B cell (primary cell): Measurements from ENCODE around the gene PRPF31. TPM values are rescaled to one million over a fixed set of nuclear protein-coding genes. Genes with fewer than 3 reads are reported as not detected.

Source experiments
- ATAC-seq: fragments of 200-7000 bp; cut with Tn5 transposase; one replicate; pipeline ENCODE4 v1.10.0; 2021; ENCODE audit warnings: low read depth, mild to moderate bottlenecking, moderate number of reproducible peaks, moderate library complexity
- CTCF ChIA-PET: fragments of 350-600 bp; sonication (Branson Sonifier 250); formaldehyde crosslinking; loops from one replicate; lab custom pipeline; 2021; ENCODE audit warnings: antibody characterized with exemption, inconsistent platforms; lab: Charles Lee
- POLR2A ChIA-PET: fragments of 350-600 bp; sonication (Branson Sonifier 250); formaldehyde crosslinking; loops from one replicate; lab custom pipeline; 2021; ENCODE audit warnings: antibody characterized with exemption; lab: Charles Lee
- DNase-seq: peaks from one replicate; pipeline ENCODE4 v3.0.0; 2013
- H2AFZ ChIP-seq: 2 replicates; pipeline ENCODE4 v1.6.1; 2012; ENCODE audit warnings: mild to moderate bottlenecking, low read depth, low read length; ENCODE audit not compliant: insufficient read depth, poor library complexity, severe bottlenecking
- H3K27ac ChIP-seq, 2 donors: 1 replicate in 1 of 2; 2 replicates in 1 of 2; pipeline ENCODE4 v1.5.1; 2012 to 2013; ENCODE audit warnings: low read length in 2 of 2, mild to moderate bottlenecking in 2 of 2, moderate library complexity in 1 of 2
- H3K27me3 ChIP-seq, 4 experiments: fragments of 200-600 bp in 1 of 4; sonication (generic) in 1 of 4; replicated peaks in 1 of 4; 1 replicate in 2 of 4; 2 replicates in 2 of 4; pipeline versions ENCODE4 v1.6.1 to v1.7.0; 2013 to 2016; ENCODE audit warnings: low read length in 3 of 4, mild to moderate bottlenecking in 2 of 4, mixed read lengths in 1 of 4, moderate library complexity in 1 of 4; ENCODE audit not compliant: insufficient read depth in 4 of 4, control insufficient read depth in 3 of 4; ENCODE audit errors: control extremely low read depth in 1 of 4
- H3K36me3 ChIP-seq, 2 experiments: replicated peaks in 1 of 2; 1 replicate in 1 of 2; 2 replicates in 1 of 2; pipeline versions ENCODE4 v1.6.1 to v1.7.1; 2013; ENCODE audit warnings: low read length in 1 of 2; ENCODE audit not compliant: insufficient read depth in 2 of 2, control insufficient read depth in 1 of 2; ENCODE audit errors: control extremely low read depth in 1 of 2, extremely low read depth in 1 of 2
- H3K4me1 ChIP-seq, 2 donors: fragments of 200-600 bp in 1 of 2; sonication (generic) in 1 of 2; 1 replicate in 1 of 2; 2 replicates in 1 of 2; pipeline versions ENCODE4 v1.5.1 to v1.6.1; 2013 to 2017; ENCODE audit warnings: low read length in 2 of 2; ENCODE audit not compliant: control insufficient read depth in 2 of 2, insufficient read depth in 2 of 2
- H3K4me2 ChIP-seq: replicated peaks from 2 replicates; pipeline ENCODE3; 2012; ENCODE audit warnings: mild to moderate bottlenecking, low read depth, low read length; ENCODE audit not compliant: poor library complexity, severe bottlenecking
- H3K4me3 ChIP-seq, 5 experiments: fragments of 200-600 bp in 1 of 5; sonication (generic) in 1 of 5; 1 replicate in 3 of 5; 2 replicates in 2 of 5; pipeline versions ENCODE4 v1.5.1 to v1.7.0; 2011 to 2016; ENCODE audit warnings: low read length in 4 of 5, mild to moderate bottlenecking in 4 of 5, low read depth in 2 of 5, control low read depth in 1 of 5, moderate library complexity in 1 of 5; ENCODE audit not compliant: insufficient read depth in 1 of 5; ENCODE audit errors: control extremely low read depth in 1 of 5, extremely low read depth in 1 of 5
- H3K79me2 ChIP-seq: fragments of 200-600 bp; sonication (generic); one replicate; pipeline ENCODE4 v1.6.0; 2016; ENCODE audit warnings: low read length; ENCODE audit not compliant: control insufficient read depth, insufficient read depth
- H3K9ac ChIP-seq: fragments of 200-600 bp; sonication (generic); 2 replicates; pipeline ENCODE4 v1.6.1; 2017; ENCODE audit warnings: mild to moderate bottlenecking, low read length, moderate library complexity
- H3K9me3 ChIP-seq, 3 donors: one replicate each; pipeline versions ENCODE4 v1.6.1 to v1.7.1; 2013; ENCODE audit warnings: low read length in 2 of 3; ENCODE audit not compliant: control insufficient read depth in 2 of 3, insufficient read depth in 1 of 3; ENCODE audit errors: control extremely low read depth in 1 of 3
- H4K20me1 ChIP-seq: 2 replicates; pipeline ENCODE4 v1.6.0; 2012; ENCODE audit warnings: mild to moderate bottlenecking, low read length; ENCODE audit not compliant: insufficient read depth, control insufficient read depth, poor library complexity, severe bottlenecking
- H3K27ac Mint-ChIP-seq: one replicate; pipeline ENCODE4 v1.8.0; 2021; ENCODE audit warnings: mixed read lengths
- H3K27me3 Mint-ChIP-seq: one replicate; pipeline ENCODE4 v1.8.0; 2021; ENCODE audit warnings: mixed read lengths
- H3K4me1 Mint-ChIP-seq: one replicate; pipeline ENCODE4 v1.8.0; 2021; ENCODE audit warnings: mixed read lengths
- H3K4me3 Mint-ChIP-seq: one replicate; pipeline ENCODE4 v1.8.0; 2021; ENCODE audit warnings: mixed read lengths
- H3K9me3 Mint-ChIP-seq: one replicate; pipeline ENCODE4 v1.8.0; 2022; ENCODE audit warnings: mixed read lengths; ENCODE audit not compliant: insufficient read depth
- CTCF ChIP-seq: fragments of 200-600 bp; IDR thresholded peaks from one replicate; pipeline ENCODE4 v1.8.0; 2022; ENCODE audit warnings: antibody characterized with exemption, mild to moderate bottlenecking
- EZH2 ChIP-seq: IDR thresholded peaks from 2 replicates; pipeline ENCODE4 v1.6.1; 2012; ENCODE audit warnings: borderline replicate concordance, low read depth, mild to moderate bottlenecking, moderate library complexity, low read length; ENCODE audit not compliant: insufficient read depth, poor library complexity, severe bottlenecking
- WGBS: methylation state at CpG from one replicate; pipeline ENCODE4 v1.1.5; 2013; ENCODE audit warnings: missing lambda C conversion rate; ENCODE audit not compliant: insufficient coverage; 5-methylcytosine and 5-hydroxymethylcytosine counted together
- intact Hi-C: fragments of 100-400 bp; cut with micrococcal nuclease; formaldehyde crosslinking; loops from one replicate; pipeline ENCODE4 v1.10.0; 2022
- polyA plus RNA-seq: library from polyadenylated mRNA; depleted of rRNA; stranded (reverse); fragments of >200 nt; gene quantifications from 2 replicates; pipeline ENCODE4 v1.2.3, GENCODE V29; 2012
- total RNA-seq, 2 donors: library from RNA; stranded (reverse); fragments of 120-200 nt in 1 of 2; gene quantifications; 1 replicate in 1 of 2; 2 replicates in 1 of 2; pipeline versions ENCODE4 v1.2.3 to v1.2.4, GENCODE V29; 2013 to 2022

The PRPF31 gene
- total and polyA plus RNA-seq, 2 donors (not counting 1 experiment from before 2014, with no cell fraction given): 61.2 to 66.2 TPM

DNA sequence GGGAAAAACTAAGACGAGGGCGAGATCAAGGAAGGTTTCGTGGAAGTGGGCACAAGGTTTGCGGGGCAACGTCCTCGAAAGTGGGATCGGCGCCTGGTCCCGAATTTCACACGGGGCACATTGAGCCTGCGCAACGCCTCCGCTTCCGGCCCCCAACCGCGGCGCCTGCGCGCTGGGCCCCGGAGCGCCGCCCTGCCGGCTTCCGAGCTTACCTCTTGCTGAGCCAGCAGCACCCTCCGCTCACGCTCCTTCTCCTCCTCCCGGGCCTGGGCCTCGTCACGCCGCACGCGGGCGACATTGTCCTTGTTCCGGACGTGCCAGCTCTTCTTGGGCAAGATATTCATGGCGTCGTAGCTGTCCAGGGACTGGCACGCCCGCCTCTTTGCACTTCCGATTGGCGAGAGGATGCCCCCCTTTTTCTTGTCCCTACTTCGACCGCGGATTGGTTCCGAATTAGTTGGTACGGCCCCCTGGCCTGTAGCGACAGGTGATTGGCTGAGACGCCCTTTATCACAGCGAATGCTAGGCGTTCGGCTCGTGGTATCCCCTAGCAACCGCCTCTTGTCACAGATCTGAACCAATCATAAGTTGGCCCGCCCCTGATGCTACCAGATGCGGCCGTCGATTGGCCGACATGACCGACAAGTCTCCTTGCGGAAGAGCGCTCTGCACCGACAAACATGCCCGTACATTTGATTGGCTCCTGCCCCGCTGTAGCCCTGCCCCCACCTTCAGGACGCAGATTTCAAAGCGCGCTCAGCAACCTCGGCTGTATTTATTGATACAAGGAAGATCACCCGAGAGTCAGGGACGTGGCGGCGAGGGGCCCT lies 44.0 kb downstream of the PRPF31 start, which contains the start of gene LENG1:
Gene LENG1 (minus strand): TSS at position 370 of the 830 bp plus-strand sequence. CDS start 26 bp downstream, at position 344.
- peaks cover 0 to 6% (median 3%) of the 10 kb centered on the region in 4 experiments for H3K27me3 ChIP-seq
- peak within 1 kb of the TSS; percentile 98 for H2AFZ ChIP-seq
- Mint-ChIP-seq H3K9me3 (no peaks in the 10 kb centered on the region), H3K27ac (peak within 1 kb of the TSS; percentile 100), H3K4me3 (peak within 1 kb of the TSS; percentile 100), H3K27me3 (peaks cover 8% of the 10 kb centered on the region), H3K4me1 (peaks cover 45% of the 10 kb centered on the region)
- H3K4me3 ChIP-seq: peak within 1 kb of the TSS; percentile 67 to 95 (median 79)
- peak; percentile 26 for TF ChIP-seq CTCF
- TF ChIP-seq EZH2: no peak
- H3K9me3 ChIP-seq: peaks cover 0 to 5% (median 0%) of the 10 kb centered on the region in 3 donors
- peak within 1 kb of the TSS; percentile 75 to 82 for H3K27ac ChIP-seq
- intact Hi-C loops: loop anchor here (1.0 to 2.0 kb wide), 6 partner anchors 9 to 289 kb away; partner anchors contain the start of genes CNOT3, LENG8, NDUFA3 and PRPF31
- DNase-seq: peak; percentile 100
- H3K4me1 ChIP-seq: peaks cover 35 to 48% of the 10 kb centered on the region in 2 donors
- peaks cover 40% of the 10 kb centered on the region for H4K20me1 ChIP-seq
- H3K36me3 ChIP-seq: peaks cover 2 to 40% of the 10 kb centered on the region in 2 experiments
- peaks cover 27% of the 10 kb centered on the region for H3K79me2 ChIP-seq
- ATAC-seq: peak; percentile 87
- under 1% methylated on average over 71 of the region's 72 CpGs for WGBS
- peak within 1 kb of the TSS; percentile 89 for H3K9ac ChIP-seq
- ChIA-PET POLR2A (interaction anchor here (1.4 to 2.7 kb wide), 6 partner anchors 22 to 1180 kb away, joined by 3 to 24 read pairs (median 8); partner anchors contain the start of genes CNOT3, KMT5C, MBOAT7 and PRPF31), CTCF (interaction anchor here (0.6 to 1.9 kb wide), 11 partner anchors 8 to 320 kb away, joined by 3 to 8 read pairs (median 5); partner anchors contain the start of genes CNOT3, MBOAT7 and TSEN34)
- peak within 1 kb of the TSS; percentile 97 for H3K4me2 ChIP-seq
